Measurements from ENCODE around the gene NTRK3.

GRCh38 chr15:88133795-88134194 is 122.7 kb downstream of the NTRK3 start:
- no peak for TF ChIP-seq POLR2A (IDR thresholded peaks at IDR 0.05)
- no peak for TF ChIP-seq CTCF (IDR thresholded peaks at IDR 0.05)
